Measurements from ENCODE around the gene ESPNL. TPM values are rescaled to one million over a fixed set of nuclear protein-coding genes. Genes with fewer than 3 reads are reported as not detected.

Gene ESPNL
- total RNA-seq, 1 experiment from 2014 or later = 0.85 TPM

DNA sequence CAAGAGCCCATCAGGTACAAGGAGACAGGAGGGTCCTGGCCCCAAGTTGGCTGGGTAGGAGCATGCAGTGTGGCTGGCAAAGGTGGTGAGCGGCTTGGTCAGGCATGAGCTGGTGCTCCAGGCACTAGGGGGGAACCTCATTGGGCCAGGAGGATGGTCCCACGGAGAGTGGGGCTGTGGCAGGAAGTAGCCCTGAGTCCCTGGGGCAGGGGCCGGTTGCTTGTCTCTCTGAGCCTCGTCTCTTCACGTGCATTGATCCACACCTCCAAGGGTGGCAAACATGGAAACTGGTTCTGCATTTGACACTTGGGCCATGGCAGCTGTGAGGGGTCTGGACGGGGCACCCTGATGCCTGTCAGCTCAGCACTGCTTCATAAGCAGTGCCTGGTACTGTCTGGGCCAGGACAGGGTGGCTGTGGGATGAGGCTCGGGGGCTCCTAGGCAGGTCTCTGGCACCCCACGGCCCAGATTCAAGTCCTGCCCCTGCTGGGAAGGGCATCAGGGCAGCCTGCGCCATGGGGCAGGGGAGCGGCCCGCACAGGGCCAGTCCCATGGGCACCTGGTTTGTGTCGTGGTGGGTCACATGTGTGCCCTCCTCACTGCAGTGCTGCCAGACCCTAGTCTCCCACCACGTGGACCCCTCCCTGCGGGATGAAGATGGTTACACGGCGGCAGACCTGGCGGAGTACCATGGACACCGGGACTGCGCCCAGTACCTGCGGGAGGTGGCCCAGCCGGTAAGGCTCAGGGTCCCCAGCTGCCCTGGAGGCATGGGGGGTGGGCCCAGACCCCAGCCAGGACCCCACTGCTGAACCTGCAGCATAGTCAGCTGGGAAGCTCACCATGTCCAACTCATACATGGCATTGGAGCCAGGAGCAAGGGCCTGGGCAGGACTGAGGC lies 16.4 kb downstream of the ESPNL start:
- Histone ChIP-seq H3K4me3 (ENCODE audit: low read depth in 2 of 2, low read length in 2 of 2) (no peak overlapping the region), H3K27ac (ENCODE audit: low read length) (no peak overlapping the region), H3K4me1 (ENCODE audit: control insufficient read depth, insufficient read depth, low read length) (no peaks in the 10 kb centered on the region), H3K9me3 (ENCODE audit: control insufficient read depth, insufficient read depth, low read depth, low read length) (peaks cover 12% of the 10 kb centered on the region; the same call in 1 of the 2 replicates), H3K36me3 (ENCODE audit: control insufficient read depth, insufficient read depth, low read length) (no peaks in the 10 kb centered on the region), H3K27me3 (ENCODE audit: control insufficient read depth, insufficient read depth, low read length) (no peaks in the 10 kb centered on the region)
- ChIA-PET CTCF (no interaction called here), POLR2A (no interaction called here)
- intact Hi-C loops (cut with micrococcal nuclease; ENCODE audit: unreplicated experiment) = no loop called here
- in situ Hi-C loops (cut with HindIII; ENCODE audit: low pct_unique_long_range_greater_than_20kb, low sequenced_read_pairs) = no loop called here
- TF ChIP-seq POLR2AphosphoS5 (IDR thresholded peaks at IDR 0.05; ENCODE audit: low read depth, low read length) = no peak
- TF ChIP-seq, protein P1, sequence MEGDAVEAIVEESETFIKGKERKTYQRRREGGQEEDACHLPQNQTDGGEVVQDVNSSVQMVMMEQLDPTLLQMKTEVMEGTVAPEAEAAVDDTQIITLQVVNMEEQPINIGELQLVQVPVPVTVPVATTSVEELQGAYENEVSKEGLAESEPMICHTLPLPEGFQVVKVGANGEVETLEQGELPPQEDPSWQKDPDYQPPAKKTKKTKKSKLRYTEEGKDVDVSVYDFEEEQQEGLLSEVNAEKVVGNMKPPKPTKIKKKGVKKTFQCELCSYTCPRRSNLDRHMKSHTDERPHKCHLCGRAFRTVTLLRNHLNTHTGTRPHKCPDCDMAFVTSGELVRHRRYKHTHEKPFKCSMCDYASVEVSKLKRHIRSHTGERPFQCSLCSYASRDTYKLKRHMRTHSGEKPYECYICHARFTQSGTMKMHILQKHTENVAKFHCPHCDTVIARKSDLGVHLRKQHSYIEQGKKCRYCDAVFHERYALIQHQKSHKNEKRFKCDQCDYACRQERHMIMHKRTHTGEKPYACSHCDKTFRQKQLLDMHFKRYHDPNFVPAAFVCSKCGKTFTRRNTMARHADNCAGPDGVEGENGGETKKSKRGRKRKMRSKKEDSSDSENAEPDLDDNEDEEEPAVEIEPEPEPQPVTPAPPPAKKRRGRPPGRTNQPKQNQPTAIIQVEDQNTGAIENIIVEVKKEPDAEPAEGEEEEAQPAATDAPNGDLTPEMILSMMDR (IDR thresholded peaks at IDR 0.05) = no peak
- TF ChIP-seq TCF7L2 (IDR thresholded peaks at IDR 0.05; ENCODE audit: low read depth, low read length) = no peak
- no peak for TF ChIP-seq SIN3A (IDR thresholded peaks at IDR 0.05; ENCODE audit: borderline replicate concordance, insufficient read depth, low read depth, low read length)
- TF ChIP-seq, protein P2, sequence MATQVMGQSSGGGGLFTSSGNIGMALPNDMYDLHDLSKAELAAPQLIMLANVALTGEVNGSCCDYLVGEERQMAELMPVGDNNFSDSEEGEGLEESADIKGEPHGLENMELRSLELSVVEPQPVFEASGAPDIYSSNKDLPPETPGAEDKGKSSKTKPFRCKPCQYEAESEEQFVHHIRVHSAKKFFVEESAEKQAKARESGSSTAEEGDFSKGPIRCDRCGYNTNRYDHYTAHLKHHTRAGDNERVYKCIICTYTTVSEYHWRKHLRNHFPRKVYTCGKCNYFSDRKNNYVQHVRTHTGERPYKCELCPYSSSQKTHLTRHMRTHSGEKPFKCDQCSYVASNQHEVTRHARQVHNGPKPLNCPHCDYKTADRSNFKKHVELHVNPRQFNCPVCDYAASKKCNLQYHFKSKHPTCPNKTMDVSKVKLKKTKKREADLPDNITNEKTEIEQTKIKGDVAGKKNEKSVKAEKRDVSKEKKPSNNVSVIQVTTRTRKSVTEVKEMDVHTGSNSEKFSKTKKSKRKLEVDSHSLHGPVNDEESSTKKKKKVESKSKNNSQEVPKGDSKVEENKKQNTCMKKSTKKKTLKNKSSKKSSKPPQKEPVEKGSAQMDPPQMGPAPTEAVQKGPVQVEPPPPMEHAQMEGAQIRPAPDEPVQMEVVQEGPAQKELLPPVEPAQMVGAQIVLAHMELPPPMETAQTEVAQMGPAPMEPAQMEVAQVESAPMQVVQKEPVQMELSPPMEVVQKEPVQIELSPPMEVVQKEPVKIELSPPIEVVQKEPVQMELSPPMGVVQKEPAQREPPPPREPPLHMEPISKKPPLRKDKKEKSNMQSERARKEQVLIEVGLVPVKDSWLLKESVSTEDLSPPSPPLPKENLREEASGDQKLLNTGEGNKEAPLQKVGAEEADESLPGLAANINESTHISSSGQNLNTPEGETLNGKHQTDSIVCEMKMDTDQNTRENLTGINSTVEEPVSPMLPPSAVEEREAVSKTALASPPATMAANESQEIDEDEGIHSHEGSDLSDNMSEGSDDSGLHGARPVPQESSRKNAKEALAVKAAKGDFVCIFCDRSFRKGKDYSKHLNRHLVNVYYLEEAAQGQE (IDR thresholded peaks at IDR 0.05; ENCODE audit: insufficient read depth in 1 of 2, low read depth in 2 of 2, low read length in 1 of 2) = no peak
- DNase-seq (ENCODE audit: low read depth, low spot score) (no peak), ATAC-seq (no peak)
- no TSS peak for BruUV-seq (replicated peaks)

DNA sequence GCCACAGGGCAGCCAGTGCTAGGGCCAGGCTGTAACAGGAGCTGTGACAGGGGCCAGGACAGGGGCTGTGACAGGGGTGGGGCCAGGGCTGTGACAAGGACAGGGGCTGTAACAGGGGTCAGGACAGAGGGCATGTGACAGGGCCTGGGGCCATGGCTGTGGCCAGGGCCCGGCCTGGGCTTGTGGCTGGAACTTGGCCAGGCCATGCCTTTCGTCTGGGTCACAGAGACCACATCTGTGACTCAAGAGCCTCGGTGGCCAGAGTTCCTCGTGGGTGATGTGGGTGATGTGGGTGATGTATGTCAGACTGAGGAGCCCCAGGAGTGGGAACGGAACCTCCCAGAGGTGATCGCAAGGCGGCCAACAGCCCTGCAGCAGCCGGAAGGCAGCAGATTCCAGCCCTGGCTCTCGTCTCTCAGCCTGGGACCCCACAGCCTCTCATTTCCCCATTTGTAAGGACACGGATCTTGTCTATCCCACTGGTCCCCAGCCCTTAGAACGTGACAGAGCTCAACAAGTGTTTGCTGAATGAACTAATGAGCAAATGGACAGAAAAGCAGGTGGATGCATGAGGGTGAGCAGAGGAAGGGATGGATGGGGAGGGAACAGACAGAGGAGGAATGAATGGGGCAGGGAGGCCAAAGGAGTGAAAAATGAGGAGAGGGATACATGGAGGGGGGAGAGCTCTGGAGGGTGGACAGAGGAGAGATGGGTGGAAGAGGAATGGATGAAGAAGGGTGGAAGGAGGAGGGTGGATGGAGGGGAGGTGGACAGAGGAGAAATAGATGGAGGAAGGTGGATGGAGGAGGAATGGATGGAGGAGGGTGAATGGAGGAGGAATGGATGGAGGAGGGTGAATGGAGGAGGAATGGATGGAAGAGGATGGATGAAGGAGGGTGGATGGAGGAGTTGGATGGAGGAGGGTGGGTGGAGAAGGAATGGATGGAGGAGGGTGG lies 17.3 kb downstream of the ESPNL start:
- TF ChIP-seq, protein P2 (IDR thresholded peaks at IDR 0.05; ENCODE audit: insufficient read depth in 1 of 2, low read depth in 2 of 2, low read length in 1 of 2) = no peak
- TF ChIP-seq POLR2AphosphoS5 (IDR thresholded peaks at IDR 0.05; ENCODE audit: low read depth, low read length) = no peak
- TF ChIP-seq SIN3A (IDR thresholded peaks at IDR 0.05; ENCODE audit: borderline replicate concordance, insufficient read depth, low read depth, low read length) = no peak
- TF ChIP-seq TCF7L2 (IDR thresholded peaks at IDR 0.05; ENCODE audit: low read depth, low read length) = no peak
- TF ChIP-seq, protein P1 (IDR thresholded peaks at IDR 0.05) = no peak
- CTCF ChIA-PET = no interaction called here
- POLR2A ChIA-PET = no interaction called here
- in situ Hi-C loops (cut with HindIII; ENCODE audit: low pct_unique_long_range_greater_than_20kb, low sequenced_read_pairs) = no loop called here
- DNase-seq (ENCODE audit: low read depth, low spot score) (no peak), ATAC-seq (no peak)
- H3K27ac ChIP-seq (ENCODE audit: low read length) = no peak overlapping the region
- no peaks in the 10 kb centered on the region for H3K36me3 ChIP-seq (ENCODE audit: control insufficient read depth, insufficient read depth, low read length)
- BruUV-seq (replicated peaks) = no TSS peak
- intact Hi-C loops (cut with micrococcal nuclease; ENCODE audit: unreplicated experiment) = no loop called here
- peaks cover 4% of the 10 kb centered on the region; the same call in 1 of the 2 replicates for H3K9me3 ChIP-seq (ENCODE audit: control insufficient read depth, insufficient read depth, low read depth, low read length)
- H3K27me3 ChIP-seq (ENCODE audit: control insufficient read depth, insufficient read depth, low read length) = no peaks in the 10 kb centered on the region
- no peaks in the 10 kb centered on the region for H3K4me1 ChIP-seq (ENCODE audit: control insufficient read depth, insufficient read depth, low read length)
- no peak overlapping the region for H3K4me3 ChIP-seq (ENCODE audit: low read depth in 2 of 2, low read length in 2 of 2)

Data from Panc1 (cell line).